Suppressor macrophage (primary cell): ENCODE results near the gene ZNF689.

ENCODE experiments used
- DNase-seq, 4 experiments: peaks; one replicate each; pipeline ENCODE4 v3.0.0-alpha.2; 2020 to 2022

Gene ZNF689

DNA sequence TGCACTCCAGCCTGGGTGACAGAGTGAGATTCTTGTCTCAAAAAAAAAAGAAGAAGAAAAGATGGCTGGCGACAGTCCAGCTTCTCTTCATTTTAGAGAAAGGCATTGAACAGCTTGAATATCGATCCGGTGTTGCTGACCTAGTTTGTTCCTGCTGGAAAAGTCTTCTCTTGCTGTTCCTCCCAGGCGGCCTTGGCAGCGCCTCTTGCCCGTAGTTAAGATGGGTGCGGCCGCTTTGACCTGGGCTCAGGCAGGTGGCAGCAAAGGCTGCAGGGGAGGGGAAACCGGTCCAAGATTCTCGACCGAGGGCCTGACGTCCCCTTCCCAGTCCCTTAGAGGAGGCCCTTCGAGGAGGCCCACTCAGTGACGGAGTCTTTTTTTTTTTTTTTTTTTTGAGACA is 48.2 kb downstream of the ZNF689 start:
- DNase-seq, result peak in 1 of 4 experiments; percentile 20

DNA sequence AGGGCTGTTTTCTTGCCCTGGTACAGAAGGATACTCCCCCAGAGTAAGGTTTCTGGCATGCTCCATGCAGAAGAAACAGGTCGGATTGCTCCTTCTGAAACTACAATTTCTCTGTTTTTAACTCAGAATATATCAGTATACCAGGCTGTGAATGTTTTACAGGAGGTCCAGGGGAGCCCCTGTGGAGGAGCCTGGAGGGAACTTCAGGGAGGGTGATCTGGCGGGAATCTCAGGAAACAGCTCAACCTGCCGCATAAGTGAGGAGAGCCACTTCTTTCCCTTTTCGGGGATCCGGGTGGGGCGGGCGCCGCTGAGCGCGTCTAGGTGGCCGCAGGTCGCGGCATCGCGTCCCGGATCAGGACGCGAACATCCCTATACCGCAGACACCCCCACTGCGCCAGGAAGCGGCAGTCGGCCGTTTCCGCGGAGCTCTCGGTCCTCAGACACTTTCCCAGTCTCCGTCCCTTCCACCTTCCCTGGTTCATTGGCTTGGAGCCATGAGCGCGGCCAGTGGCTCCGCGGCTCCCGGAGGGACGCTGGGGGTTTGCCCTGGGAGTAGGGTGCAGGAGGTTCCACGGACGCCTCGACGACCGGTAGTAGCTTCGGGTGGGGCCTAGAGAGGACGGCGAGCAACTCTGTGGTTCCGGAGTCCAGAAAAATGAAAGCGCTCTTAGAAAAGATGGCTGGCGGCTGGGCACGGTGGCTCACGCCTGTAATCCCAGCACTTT is 48.9 kb downstream of the ZNF689 start:
- peak in 3 of 4 experiments; percentile 20 to 55 (median 54) for DNase-seq

DNA sequence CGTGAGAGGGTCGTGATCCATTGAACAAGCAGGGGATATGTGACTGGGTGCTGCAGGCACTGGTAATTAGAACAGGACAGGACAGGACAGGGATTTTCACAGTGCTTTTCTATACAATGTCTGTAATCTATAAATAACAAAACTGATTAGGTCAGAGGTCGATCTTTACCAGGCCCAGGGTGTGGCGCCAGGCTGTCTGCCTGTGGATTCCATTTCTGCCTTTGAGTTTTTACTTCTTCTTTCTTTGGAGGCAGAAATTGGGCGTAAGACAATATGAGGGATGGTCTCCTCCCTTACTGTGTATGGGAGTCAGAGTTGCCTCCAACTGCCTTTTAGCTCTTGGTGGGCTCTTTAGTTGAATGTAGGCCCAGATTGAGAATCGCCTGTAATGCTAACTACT is 50.5 kb downstream of the ZNF689 start:
- peak; percentile 25 to 56 (median 48) for DNase-seq

- DNase-seq, result no peak
Measured at GRCh38 chr16:30558789-30559377, 51.3 kb downstream of the ZNF689 start.

DNA sequence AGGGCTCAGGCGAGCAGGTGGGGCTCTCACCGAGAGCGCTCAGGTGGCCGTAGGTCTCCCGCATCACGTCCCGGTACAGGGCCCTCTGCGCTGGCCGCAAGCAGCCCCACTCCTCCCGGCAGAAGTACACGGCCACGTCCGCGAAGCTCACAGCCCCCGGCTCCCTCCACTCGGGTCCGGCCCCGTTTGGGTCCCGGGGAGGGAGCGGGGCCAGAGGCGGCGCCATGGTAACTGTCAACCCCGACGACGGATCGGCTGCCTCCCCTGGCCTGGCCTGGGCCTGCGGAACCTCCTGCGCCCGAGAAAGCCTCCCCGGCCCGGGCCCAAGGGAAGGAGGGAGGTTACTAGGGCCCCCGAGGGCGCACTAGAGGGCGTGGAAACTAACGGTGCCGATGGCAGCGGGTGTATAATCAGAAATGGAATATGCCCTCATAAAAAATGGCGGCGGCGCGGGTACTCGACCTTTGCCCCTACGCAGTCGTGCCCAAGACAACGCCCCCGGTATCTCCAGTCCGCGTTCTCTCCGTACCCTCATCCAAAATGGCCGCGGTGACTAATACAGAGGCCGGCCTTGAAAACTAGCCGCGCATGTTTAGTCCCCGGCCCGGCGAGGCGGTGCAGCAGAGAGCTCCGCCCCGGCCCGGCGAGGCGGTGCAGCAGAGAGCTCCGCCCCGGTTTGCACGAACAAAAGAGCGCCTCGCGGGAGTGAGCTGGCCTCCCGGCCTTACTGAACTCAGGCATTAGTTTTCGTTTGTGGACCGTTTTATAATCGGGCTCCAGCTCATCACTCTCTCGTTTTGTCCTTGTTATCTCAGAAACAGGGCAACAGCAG is 52.0 kb downstream of the ZNF689 start, which contains the start of gene ZNF764:
ZNF764 (minus strand) TSS at position 418 of the 832 bp plus-strand sequence; CDS start at position 226, 192 bp downstream.
- peak; percentile 98 to 99 (median 99) for DNase-seq

- DNase-seq, result no peak
Measured at GRCh38 chr16:30557707-30557956, 52.6 kb downstream of the ZNF689 start.

- no peak for DNase-seq
Measured at GRCh38 chr16:30556125-30556473, 54.1 kb downstream of the ZNF689 start.

GRCh38 chr16:30555315-30556124 is 54.7 kb downstream of the ZNF689 start:
- no peak for DNase-seq

DNA sequence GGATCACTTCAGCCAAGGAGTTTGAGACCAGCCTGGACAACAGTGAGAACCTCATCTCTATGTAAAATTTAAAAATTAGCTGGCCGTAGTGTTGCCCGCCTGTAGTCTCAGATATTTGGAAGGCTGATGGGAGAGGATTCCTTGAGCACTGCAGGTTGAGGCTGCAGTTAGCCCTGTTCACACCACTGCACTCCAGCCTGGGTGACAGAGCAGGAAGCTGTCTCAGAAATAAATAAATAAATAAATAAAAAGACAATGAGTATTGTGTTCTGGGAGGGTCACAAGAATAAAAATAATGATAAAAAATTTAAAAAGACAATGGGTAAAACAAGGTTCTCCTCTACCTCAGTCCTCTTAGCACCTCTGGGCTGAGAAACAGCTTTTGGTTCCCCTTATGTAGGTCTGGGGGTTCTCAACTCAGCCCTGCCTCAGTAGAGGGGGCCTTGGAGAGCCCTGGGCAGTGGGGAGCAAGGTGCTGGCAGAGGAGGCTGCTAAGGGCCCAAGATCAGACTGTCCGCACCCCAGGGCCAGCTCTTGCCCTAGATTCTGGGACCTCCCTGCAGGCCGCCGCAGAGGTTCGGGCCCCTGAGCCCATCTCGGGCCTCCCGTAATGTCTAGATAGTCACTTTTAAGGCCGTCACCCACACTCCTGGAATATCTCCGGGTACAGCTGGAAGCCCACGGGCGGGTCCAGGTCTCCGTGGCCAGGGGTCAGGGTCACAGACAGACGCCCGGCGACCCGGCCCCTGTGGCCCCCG is 55.5 kb downstream of the ZNF689 start:
- DNase-seq, result no peak

- DNase-seq, result peak in 3 of 4 experiments; percentile 43 to 61 (median 52)
Measured at GRCh38 chr16:30553393-30553899, 56.7 kb downstream of the ZNF689 start.

DNA sequence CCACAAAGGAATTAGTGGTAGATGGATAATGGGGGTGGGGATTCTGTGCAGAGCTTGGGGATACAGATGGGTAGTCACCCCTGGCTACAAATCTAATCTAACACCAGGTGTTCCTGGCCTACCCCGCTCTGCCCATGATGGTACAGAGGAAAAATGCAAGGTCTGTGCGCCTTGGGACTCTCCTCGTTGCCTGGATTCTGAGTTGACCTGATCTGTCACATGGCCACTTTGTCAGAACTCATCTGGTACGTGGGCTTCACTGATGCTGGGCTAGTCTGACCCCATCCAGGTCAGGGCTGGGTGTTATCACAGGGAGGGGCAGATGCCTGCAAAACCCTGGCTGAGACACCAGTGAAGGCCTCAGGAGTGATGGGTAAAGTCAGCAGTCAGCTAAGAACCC is 57.2 kb downstream of the ZNF689 start:
- DNase-seq, result no peak
